Measurements from ENCODE around the gene MORN3. TPM values are rescaled to one million over a fixed set of nuclear protein-coding genes. Genes with fewer than 3 reads are reported as not detected.
A peak's percentile ranks its signal among the peaks of the same experiment; 100 is the strongest.
"Not testable (repeated sequence)": the region's sequence is repeated elsewhere in the genome, so short reads cannot be mapped to it uniquely, and the experiment has no call there.

MORN3 gene, protein sequence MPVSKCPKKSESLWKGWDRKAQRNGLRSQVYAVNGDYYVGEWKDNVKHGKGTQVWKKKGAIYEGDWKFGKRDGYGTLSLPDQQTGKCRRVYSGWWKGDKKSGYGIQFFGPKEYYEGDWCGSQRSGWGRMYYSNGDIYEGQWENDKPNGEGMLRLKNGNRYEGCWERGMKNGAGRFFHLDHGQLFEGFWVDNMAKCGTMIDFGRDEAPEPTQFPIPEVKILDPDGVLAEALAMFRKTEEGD
- 0.68 and 0.75 TPM in 2 replicates for total RNA-seq (2014; rRNA removed; shearing (Covaris generic))

DNA sequence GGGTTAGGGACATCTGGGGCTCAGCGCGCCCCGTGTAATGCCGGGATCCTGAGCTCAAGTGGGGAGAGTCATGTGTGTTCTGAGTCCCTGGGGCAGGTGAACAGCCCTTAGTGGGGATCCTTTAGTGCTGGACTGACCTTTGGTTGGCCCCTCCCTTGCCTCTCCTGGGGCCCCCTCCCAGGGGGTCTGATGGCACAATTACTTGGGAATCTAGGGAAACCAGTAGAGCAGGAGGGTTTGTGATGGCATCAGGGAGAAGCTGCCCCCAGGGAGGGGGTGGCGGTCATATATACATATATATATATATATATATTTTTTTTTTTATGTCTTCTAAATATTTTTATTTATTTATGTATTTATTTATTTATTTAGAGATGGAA lies at the start of gene MORN3:
TSS of gene MORN3 (minus strand) at position 134 of the 380 bp plus-strand sequence. CDS start 171 bp downstream, outside the sequence.
- no peaks in the 10 kb centered on the region for H3K9me3 ChIP-seq (replicated peaks)
- H3K4me3 ChIP-seq: no peak within 1 kb of the TSS
- H3K4me1 ChIP-seq: peaks cover 6% of the 10 kb centered on the region; the same call in 1 of the 2 replicates
- H3K27me3 ChIP-seq: no peaks in the 10 kb centered on the region
- H3K36me3 ChIP-seq: no peaks in the 10 kb centered on the region
- H3K27ac ChIP-seq: no peak within 1 kb of the TSS
- DNase-seq: no peak

DNA sequence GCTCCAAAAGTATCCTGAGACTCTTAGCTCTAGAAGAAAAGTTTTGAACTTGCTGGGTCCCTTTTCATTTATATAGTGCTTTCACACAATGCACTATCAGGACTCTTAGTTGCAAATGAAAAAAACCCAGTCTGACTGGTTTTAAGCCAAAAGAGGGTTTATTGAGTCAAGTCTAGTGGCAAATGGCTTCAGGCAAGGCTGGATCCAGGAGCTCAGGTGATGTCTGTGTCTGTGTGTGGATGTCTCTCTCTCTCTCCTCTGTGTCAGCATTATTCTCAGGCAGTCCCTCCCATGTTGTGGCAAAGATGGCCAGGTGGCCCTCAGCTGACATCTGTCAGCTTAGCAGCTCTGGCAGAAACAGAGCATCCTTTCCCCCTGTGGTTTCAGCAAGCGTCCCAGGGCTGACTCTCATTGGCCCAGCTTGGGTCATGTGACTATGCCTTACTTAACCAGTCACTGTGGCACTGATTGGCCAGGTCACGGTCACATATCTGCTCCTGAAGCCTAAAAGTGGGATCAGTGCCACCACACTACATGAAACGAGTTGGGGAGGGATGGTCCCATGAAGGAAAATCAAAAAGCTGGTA lies 49.3 kb upstream of the MORN3 start:
- H3K36me3 ChIP-seq: peaks cover 18% of the 10 kb centered on the region
- no peak overlapping the region for H3K27ac ChIP-seq
- no peak overlapping the region for H3K4me3 ChIP-seq
- peak; percentile 48 to 61 for DNase-seq
- H3K4me1 ChIP-seq: peaks cover 20% of the 10 kb centered on the region
- H3K9me3 ChIP-seq (replicated peaks): no peaks in the 10 kb centered on the region
- no peaks in the 10 kb centered on the region for H3K27me3 ChIP-seq

DNA sequence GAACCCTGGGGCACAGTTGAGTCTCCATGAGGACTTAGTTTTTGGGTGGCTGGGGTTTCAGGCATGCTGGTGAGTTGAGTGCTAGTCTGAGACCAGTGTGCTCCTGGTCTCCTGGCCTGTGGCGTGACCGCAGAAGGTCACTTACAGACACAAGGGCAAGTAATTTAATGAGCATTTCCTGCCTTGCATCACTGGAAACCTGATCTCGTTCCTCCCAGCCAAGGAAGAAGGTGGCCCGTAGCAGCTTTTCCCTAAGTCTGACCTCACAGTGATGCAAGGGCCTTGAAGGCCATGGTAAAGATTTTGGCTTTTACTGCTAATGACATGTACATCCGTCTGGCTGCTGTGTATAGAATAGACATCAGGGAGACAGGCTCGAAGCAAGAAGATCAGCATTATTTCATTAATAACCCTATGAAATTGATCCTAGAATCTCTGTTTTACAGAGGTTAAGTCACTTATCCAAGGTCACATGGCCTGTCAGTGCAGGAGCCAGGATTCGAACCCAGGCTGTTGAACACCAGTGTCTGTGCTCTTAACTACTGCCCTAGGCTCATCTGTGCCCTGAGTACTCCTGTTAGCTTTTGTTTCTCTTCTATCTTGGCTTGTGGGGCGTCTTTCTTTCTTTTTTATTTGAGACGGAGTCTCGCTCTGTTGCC lies 47.7 kb upstream of the MORN3 start:
- H3K36me3 ChIP-seq: peaks cover 11% of the 10 kb centered on the region
- H3K4me1 ChIP-seq: peaks cover 20% of the 10 kb centered on the region
- H3K4me3 ChIP-seq: no peak overlapping the region
- peak; percentile 64 to 73 for DNase-seq
- H3K27ac ChIP-seq: peak overlapping the region; percentile 33
- no peaks in the 10 kb centered on the region for H3K27me3 ChIP-seq
- H3K9me3 ChIP-seq (replicated peaks): no peaks in the 10 kb centered on the region

DNA sequence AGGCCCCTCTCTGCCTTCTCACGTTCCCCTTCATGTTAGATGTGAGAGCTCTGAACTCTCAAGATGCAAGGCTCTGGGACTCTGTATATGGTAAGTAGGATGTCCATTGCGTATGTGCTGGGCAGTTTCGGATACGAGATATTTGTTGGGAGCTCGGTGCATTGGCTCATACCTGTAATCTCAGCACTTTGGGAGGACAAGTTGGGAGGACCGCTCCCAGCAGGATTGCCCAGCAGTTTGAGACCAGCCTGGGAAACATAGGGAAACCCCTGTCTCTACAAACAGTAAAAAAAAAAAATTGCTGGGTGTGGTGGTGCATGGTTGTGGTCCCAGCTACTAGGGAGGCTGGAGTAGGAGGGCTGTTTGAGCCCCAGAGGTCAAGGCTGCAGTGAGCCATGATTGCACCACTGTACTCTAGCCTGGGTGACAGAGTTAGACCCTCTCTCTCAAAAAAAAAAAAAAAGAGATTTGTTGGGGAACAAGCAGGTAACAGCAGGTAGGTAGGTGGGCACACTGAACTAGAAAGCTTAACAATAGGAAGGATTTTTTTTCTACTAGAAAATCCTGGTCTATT lies 46.5 kb upstream of the MORN3 start:
- H3K27ac ChIP-seq: no peak overlapping the region
- no peaks in the 10 kb centered on the region for H3K27me3 ChIP-seq
- no peak for DNase-seq
- H3K36me3 ChIP-seq: peaks cover 8% of the 10 kb centered on the region
- peaks cover 24% of the 10 kb centered on the region for H3K4me1 ChIP-seq
- H3K4me3 ChIP-seq: no peak overlapping the region
- no peaks in the 10 kb centered on the region for H3K9me3 ChIP-seq (replicated peaks)

DNA sequence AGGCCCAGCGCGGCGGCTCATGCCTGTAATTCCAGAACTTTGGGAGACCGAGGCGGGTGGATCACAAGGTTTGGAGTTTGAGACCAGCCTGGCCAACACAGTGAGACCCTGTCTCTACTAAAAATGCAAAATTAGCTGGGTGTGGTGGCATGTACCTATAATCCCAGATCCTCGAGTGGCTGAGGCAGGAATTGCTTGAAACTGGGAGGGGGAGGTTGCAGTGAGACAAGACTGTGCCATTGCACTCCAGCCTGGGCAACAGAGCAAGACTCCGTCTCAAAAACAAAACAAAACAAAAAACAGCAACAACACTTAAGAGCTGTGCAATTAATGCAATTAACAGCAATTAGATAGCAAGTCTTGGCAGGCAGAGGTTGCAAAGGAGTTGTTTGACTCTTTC lies 45.6 kb upstream of the MORN3 start:
- H3K4me1 ChIP-seq: peaks cover 29% of the 10 kb centered on the region
- not testable (repeated sequence) for H3K9me3 ChIP-seq (replicated peaks); H3K36me3 ChIP-seq; DNase-seq; H3K27me3 ChIP-seq; H3K27ac ChIP-seq; H3K4me3 ChIP-seq

DNA sequence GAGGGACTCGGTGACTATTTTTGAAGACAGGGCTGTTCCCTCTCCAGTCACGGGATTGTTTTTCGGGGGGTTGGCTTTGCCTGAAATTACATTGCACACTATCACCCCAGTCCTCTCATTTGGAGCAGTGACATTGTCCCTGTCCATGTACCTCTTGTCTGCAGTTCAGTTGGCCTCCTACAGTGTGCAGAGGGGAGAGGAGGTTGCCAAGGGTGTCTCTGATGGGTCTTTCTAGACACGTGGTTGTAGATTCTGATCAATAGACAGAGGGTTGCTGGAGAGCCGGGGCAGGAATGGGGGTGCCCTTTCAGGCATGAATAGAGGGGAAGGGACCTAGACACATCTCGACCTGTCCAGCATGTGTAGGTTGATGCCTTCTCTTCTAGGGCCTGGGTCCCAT lies 44.3 kb upstream of the MORN3 start:
- DNase-seq: no peak
- no peaks in the 10 kb centered on the region for H3K27me3 ChIP-seq
- H3K36me3 ChIP-seq: no peaks in the 10 kb centered on the region; the same call in 1 of the 2 replicates
- H3K27ac ChIP-seq: peak overlapping the region; percentile 100
- no peaks in the 10 kb centered on the region for H3K9me3 ChIP-seq (replicated peaks)
- peak overlapping the region; percentile 97 for H3K4me3 ChIP-seq
- peaks cover 35% of the 10 kb centered on the region for H3K4me1 ChIP-seq

DNA sequence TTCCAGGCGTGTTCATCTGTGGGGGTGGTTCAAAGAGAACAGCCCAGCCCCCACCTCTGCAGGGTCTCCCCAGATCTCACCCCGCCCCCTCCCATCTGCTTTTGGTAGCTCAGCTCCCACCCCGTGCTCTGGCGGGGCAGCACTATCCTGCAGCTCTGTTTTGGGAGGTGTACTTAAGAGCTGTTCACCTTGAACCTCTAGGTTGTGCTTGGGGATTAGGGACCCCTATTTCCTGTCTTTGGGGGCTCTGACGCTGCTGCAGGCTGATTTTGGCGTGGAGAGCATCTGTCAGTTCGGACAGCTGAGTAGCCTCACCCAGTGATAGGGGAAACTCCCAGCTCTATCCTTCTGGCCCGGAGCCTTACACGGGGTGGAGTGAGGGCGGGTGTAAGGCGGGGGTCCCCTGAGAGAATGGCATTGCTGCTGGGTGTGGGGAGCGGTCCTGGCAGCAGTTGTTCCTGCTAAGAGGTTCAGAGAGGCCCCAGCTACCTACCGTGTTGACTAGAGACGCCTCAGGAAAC lies 43.9 kb upstream of the MORN3 start:
- H3K27me3 ChIP-seq: no peaks in the 10 kb centered on the region
- H3K36me3 ChIP-seq: no peaks in the 10 kb centered on the region; the same call in 1 of the 2 replicates
- H3K27ac ChIP-seq: peak overlapping the region; percentile 100
- no peaks in the 10 kb centered on the region for H3K9me3 ChIP-seq (replicated peaks)
- H3K4me1 ChIP-seq: peaks cover 37% of the 10 kb centered on the region
- peak overlapping the region; percentile 97 for H3K4me3 ChIP-seq
- DNase-seq: peak; percentile 67 to 70

DNA sequence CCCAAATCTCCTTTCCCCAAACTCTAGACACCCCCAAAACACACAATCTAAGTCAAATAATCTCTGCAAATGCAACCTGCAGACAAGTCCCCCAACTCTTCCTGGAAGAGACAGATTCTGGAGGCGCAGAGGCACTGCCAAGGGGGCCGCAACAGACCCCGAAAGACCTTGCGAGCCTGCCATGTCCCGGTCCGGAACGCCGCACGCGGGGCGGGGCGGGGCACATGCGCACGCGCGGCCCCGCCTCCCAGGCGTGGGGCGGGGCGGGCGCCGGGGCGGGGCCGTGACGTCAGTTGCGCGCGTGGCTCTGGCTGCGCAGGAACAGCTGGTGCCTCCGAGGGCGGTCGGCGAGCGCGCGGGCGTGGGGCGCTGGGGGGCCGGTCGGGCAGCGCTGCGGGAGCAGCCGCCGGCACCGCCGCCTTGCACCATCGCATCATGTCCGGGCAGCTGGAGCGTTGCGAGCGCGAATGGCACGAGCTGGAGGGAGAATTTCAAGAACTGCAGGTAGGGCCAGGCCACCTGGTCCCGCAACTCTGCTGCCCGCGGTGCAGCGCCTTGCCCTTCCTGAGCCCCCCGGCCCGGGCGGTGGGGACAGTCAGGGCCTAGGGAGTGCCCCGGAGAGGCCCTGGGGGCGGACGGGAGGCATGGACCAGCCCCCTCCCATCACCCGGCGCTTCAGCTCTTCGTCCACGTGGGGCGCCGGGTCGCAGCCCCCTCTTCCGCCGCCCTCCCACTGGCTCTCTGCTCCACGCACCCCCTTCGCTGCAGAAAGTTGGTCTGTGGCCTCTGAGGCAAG lies 43.2 kb upstream of the MORN3 start, which contains the start of gene TMEM120B:
TSS of gene TMEM120B (plus strand) at position 292 of the 796 bp plus-strand sequence. CDS start at position 436, 144 bp downstream.
- H3K27me3 ChIP-seq: no peaks in the 10 kb centered on the region
- DNase-seq: peak; percentile 86 to 88
- H3K36me3 ChIP-seq: no peaks in the 10 kb centered on the region
- no peaks in the 10 kb centered on the region for H3K9me3 ChIP-seq (replicated peaks)
- H3K4me3 ChIP-seq: peak within 1 kb of the TSS; percentile 97
- peaks cover 37% of the 10 kb centered on the region for H3K4me1 ChIP-seq
- H3K27ac ChIP-seq: peak within 1 kb of the TSS; percentile 100

DNA sequence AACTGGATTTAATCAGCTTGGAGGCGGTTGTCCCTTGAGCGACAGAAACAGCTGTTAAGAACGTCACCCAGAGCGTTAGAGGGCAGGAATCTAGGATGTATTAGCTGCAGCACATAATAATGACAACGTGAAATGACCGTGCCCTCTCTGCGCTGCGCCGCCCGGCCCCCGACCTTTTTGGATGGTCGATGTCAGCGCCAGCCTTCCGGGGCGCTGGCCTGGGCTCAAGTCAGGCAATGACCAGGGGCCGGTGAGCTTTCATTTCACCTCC lies 42.7 kb upstream of the MORN3 start:
- Histone ChIP-seq H3K27me3 (no peaks in the 10 kb centered on the region), H3K4me3 (peak overlapping the region; percentile 97), H3K9me3 (replicated peaks) (no peaks in the 10 kb centered on the region), H3K36me3 (no peaks in the 10 kb centered on the region), H3K4me1 (peaks cover 35% of the 10 kb centered on the region), H3K27ac (peak overlapping the region; percentile 100)
- peak; percentile 94 to 98 for DNase-seq

DNA sequence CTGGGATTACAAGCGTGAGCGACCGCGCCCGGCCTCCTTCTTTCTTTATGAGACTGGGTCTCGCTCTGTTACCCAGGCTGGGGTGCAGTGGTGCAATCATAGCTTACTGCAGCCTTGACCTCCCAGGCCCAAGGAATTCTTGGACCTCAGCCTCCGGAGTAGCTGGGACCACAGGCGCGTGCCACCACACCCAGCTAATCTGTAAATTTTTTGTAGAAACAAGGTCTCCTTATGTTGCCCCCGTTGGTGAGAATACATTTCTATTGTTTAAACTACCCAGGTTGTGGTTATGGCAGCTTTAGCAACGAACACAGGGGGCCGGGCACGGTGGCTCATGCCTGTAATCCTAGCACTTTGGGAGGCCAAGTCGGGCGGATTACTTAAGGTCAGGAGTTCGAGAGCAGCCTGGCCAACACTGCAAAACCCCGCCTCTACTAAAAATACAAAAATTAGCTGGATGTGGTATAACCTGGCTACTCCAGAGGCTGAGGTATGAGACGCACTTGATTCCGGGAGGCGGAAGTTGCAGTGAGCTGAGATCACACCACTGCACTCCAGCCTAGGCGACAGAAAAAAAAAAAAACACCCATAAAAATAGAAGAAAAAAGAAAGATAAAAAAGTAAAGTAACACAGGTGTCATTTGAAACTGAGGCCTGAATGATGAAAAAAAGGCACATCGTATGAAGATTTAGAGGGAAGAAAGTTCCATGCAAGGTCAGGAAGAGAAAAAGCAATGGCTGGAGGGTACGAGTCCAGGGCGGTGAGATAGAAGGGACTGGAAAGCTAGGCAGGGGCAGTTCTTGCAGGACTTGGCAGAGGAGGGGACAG lies 42.1 kb upstream of the MORN3 start:
- H3K27me3 ChIP-seq: no peaks in the 10 kb centered on the region
- peak overlapping the region; percentile 100 for H3K27ac ChIP-seq
- no peaks in the 10 kb centered on the region for H3K9me3 ChIP-seq (replicated peaks)
- peak overlapping the region; percentile 97 for H3K4me3 ChIP-seq
- H3K4me1 ChIP-seq: peaks cover 30% of the 10 kb centered on the region
- no peaks in the 10 kb centered on the region for H3K36me3 ChIP-seq
- peak; percentile 83 to 84 for DNase-seq

DNA sequence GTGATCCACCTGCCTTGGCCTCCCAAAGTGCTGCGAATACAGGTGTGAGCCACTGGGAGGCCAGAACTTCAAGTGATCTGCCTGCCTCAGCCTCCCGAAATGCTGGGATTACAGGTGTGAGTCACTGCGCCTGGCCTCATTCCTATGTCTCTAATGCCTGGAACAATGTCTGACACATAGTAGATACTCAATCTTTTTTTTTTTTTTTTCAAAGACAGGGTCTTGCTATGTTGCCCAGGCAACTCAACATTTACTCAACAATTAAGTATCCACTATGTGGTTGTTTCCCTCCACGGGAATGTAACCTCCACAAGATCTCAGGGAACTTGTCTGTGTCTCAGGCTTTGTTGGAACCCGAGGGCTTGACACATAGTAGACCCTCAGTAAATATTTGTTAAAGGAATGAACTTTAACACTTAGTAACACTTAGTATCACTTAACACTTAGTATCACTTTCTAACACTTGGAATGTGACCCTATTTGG lies 40.1 kb upstream of the MORN3 start:
- H3K27me3 ChIP-seq: no peaks in the 10 kb centered on the region
- H3K4me3 ChIP-seq: no peak overlapping the region
- peaks cover 22% of the 10 kb centered on the region for H3K4me1 ChIP-seq
- peak overlapping the region; percentile 100 for H3K27ac ChIP-seq
- H3K36me3 ChIP-seq: no peaks in the 10 kb centered on the region
- peak; percentile 35 to 48 for DNase-seq
- no peaks in the 10 kb centered on the region for H3K9me3 ChIP-seq (replicated peaks)

DNA sequence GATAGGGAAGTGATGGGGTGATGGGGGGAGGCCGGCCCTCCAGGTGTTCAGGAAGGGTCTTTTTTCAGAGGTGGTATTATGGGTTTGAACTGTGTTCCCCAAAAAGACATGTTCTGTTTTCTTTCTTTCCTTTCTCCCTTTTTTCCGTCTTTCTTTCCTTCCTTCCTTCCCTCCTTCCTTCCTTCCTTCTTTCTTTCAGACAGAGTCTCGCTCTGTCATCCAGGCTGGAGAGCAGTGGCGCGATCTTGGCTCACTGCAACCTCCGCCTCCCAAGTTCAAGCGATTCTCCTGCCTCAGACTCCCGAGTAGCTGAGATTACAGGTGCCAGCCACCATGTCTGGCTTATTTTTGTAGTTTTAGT lies 39.6 kb upstream of the MORN3 start:
- peaks cover 22% of the 10 kb centered on the region for H3K4me1 ChIP-seq
- H3K27me3 ChIP-seq; H3K36me3 ChIP-seq; H3K4me3 ChIP-seq; DNase-seq; H3K9me3 ChIP-seq (replicated peaks): not testable (repeated sequence)
- H3K27ac ChIP-seq: peak overlapping the region; percentile 100

DNA sequence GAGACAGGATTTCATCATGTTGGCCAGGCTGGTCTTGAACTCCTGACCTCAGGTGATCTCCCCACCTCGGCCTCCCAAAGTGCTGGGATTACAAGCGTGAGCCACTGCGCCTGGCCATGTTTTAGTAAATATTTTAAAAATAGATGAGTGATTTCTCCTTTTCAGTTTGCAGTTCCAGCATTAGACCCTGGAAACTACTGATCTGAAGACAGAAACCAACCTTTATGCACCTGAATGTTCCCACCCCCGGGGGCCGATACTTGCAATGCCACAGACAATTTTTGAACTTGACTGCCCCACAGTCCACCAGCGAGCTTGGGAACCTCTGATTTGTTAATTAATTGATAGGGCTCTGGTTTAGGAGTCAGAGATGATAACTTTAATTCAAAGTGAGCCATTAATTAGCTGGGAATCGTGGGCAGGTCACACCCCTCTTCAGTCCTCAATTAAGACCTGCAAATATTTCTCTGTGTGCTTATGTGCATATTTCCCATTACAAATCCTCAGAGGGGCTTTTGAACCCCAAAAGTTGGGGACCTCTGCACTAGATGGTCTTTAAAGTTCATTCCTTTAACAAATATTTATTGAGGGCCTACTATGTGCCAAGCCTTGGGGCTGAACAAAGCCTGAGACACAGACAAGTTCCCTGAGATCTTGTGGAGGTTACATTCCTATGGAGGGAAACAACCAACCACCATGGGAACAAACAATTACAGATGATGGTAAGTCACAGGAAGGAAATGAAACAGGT lies 39.0 kb upstream of the MORN3 start:
- Histone ChIP-seq H3K4me3 (no peak overlapping the region), H3K27me3 (no peaks in the 10 kb centered on the region), H3K36me3 (no peaks in the 10 kb centered on the region), H3K27ac (no peak overlapping the region), H3K4me1 (peaks cover 22% of the 10 kb centered on the region), H3K9me3 (replicated peaks) (no peaks in the 10 kb centered on the region)
- no peak for DNase-seq

Measured in SJCRH30 (cell line).